Activated effector memory CD4-positive, alpha-beta T cell treated with Interleukin-2 at 50 U/mL for 16 hours (primary cell): Measurements from ENCODE around the gene MAVS.
A peak's percentile ranks its signal among the peaks of the same experiment; 100 is the strongest.
"Not testable (repeated sequence)": the region's sequence is repeated elsewhere in the genome, so short reads cannot be mapped to it uniquely, and the experiment has no call there.

ENCODE experiments used
- DNase-seq: peaks from one replicate; pipeline ENCODE4 v3.0.0-alpha.2; 2020

The MAVS gene

GRCh38 chr20:3889489-3890397, 43.1 kb downstream of the MAVS start:
- no peak for DNase-seq

DNA sequence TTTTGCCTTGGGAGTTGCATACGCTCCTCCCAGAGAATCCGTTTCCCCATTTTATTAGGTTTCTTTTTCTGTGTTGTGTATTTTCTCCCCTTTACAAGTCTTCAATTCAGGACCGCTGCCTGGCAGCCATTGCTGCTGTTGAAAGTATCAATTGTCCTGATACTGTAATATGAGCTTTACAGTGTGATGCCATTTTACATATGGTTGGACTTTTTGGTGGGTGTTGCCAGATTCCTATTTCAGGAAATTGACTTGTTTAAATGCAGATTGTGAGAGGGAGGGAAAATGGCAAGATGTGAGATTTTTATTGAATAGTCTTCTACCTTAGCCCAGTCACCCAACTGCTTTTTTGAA, 43.7 kb downstream of the MAVS start:
- no peak for DNase-seq

DNA sequence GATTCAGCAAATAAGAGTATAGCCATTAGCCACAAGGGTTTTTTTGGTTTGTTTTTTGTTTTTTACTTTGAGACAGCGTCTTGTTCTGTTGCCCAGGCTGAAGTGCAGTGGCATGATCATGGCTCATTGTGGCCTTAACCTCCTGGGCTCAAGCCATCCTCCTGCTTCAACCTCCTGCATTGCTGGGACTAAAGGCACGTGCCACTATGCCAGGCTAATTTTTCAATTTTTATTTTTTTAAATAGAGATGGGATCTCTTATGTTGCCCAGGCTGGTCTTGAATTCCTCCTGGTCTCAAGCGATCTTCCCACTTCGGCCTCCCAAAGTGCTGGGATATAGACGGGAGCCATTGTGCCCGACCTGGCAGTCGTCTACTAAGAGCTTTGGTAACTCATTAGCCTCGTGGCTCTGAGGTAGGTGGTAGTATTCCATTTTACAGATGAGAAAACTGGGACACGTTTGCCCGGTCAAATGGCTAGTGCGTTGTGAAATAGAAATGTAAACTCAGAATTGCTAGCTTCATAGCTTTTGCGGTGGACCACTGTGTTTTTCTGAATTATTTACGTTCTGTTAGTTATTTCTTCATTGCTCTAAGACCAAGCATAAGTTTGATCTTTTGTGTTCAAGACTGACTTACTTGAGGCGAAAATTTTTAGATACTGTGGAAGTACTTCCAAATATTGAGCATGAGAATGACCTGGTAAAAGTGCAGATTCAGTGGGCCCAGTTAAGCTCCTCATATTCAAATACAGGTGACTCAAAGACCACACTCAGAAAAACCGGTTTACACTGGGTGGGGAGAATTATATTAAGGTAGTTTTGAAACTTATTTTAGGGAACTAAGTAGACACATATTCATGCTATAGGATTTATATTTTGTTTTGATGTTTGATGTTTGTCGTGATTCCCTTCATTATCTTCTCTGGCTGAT, 44.6 kb downstream of the MAVS start:
- DNase-seq = no peak

DNA sequence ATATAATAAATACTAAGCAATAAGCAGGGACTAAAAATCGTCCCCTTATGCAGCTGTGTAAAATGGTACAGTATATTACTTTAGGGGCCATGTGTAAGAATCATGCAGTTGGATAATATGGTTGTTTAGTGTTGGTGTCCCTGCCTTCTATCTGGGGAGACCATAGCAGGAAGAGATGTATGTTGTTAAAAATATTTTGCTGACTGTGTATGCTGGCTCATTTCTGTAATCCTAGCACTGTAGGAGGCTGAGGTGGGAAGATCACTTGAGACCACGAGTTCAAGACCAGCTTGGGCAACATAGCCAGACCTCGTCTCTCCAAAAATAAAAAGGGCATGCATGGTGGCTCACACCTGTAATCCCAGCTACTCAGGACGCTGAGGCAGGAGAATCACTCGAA, 48.2 kb downstream of the MAVS start:
- no peak for DNase-seq

- no peak for DNase-seq
Observed at GRCh38 chr20:3896302-3896701, 49.7 kb downstream of the MAVS start.

DNA sequence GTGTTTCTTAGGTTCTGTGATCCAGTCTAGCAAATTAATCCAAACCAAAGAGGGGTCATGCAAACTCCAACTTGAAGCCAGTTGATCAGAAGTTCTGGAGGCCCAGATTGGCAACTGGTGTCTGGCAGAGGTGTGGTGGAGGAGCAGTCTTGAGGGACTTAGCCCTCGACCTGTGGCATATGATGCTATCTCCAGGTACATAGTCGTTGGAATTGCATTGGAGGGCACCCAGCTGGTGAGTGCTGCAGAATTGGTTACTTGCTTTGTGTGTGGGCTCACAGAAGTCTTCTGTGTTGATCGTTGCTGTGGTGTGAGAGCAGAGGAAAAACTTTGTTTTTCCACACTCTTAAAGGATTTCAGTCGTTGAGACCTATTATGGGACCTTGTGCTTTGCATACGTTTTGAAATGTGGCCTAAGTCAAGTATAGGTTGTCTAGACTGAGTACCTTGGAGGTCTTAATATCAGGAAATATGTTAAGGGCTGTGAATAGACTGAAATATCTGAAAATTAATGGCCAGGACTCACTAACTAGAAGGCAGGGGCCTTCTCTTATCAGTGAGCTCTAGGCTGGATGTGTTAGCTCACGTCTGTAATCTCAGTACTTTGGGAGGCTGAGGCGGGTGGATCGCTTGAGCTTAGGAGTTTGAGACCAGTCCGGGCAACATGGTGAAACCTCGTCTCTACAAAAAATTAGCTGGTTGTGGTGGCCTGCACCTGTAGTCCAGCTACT, 50.4 kb downstream of the MAVS start:
- no peak for DNase-seq

- not testable (repeated sequence) for DNase-seq
Observed at GRCh38 chr20:3898181-3898580, 51.5 kb downstream of the MAVS start.

- DNase-seq = no peak
Observed at GRCh38 chr20:3898639-3899038, 52.0 kb downstream of the MAVS start.

DNA sequence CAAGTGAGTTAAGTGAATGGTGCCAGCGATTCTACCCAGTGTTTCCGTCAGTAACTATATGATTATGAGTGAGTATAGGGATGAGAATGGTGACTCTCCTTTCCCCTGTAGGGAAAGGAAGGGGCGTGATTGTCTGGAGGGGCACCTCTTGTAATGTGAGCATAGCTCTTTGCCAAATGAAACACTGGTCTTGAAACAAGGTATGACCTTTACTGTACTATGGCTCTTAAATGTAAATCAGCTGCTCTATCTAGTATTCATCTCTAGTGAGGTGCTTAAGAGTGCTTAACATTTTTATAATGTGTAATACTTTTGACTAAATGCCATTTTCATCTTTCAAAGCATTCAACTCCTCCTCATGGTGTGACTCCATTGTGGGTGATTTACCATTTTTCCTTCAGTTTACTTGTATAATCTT, 53.6 kb downstream of the MAVS start:
- no peak for DNase-seq

DNA sequence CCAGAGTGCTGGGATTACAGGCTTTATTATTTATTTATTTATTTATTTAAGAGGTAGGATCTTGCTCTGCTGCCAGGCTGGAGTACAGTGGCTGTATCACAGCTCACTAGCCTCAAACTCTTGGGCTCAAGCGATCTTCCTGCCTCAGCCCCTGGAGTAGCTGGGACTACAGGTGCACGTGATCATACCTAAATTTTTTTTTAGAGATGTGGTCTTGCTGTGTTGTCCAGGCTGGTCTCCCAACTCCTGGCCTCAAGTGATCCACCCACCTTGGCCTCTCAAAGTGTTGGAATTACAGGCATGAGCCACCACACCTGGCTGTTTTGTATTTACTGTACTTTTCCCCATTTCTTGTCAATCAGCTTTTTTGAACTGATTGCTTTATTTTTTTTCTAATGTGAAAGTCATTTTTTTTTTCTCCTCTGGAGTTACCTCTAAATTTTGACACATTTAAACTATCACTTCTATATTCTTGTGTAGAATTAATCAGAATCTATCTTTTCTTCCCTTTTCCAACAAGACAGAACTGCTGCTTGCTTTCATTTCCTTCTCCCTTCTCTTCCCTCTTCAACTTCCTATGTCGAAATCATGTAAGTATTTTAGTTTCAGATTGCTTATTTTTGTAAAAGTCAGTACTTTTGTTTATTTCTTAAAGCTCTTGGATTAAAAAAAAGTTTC, 54.5 kb downstream of the MAVS start:
- DNase-seq = no peak

DNA sequence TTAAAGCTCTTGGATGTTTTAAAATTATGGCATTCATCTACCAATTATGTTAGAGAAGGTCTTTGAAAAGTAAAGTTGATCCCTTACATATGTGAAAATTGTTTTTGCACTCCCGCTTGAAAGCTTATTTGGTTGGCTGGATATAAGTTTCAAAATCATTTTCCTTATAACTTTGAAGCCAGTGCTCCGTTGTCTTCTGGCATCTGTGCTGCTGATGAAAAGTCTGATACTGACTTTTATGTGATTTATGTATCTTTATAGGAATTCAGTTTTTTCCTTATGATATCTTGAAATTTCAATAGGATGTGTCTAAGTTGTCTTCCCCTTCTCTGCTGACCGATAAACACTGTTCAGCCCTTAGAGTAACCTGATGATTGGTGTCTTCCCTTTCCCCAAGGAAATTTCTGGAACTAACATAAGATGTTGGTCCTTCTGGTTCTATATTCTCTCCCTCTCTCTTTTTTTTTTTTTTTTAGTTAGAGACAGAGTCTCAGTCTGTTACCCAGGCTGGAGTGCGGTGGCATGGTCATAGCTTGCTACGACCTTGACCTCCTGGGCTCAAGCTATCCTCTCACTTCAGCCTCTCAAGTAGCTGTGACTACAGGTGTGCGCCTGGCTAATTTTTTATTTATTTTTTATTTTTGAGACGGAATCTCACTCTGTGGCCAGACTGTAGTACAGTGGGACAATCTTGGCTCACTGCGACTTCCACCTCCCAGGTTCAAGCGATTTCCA, 55.2 kb downstream of the MAVS start:
- DNase-seq = no peak

- DNase-seq = no peak
Observed at GRCh38 chr20:3902446-3902845, 55.8 kb downstream of the MAVS start.

- no peak for DNase-seq
Observed at GRCh38 chr20:3904224-3904623, 57.6 kb downstream of the MAVS start.

DNA sequence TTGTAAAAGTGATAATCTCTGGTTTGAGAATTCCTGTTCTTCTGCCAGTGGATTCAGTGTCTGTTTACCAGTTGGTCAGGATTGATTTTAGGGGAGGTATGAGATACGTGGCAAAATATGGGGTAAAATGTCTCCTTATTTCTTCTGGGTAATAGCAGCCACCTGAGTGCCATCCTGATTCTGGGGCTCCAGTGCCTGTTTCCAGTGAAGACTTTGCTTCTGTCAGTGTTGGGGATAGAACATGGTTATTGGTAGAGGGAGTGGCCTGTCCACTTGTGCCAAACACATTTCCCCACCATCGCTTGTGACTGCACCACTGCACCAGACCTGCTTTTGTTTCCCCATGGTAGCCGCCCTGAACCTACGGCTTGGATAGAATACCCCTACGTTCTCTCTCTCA, 58.2 kb downstream of the MAVS start:
- no peak for DNase-seq

DNA sequence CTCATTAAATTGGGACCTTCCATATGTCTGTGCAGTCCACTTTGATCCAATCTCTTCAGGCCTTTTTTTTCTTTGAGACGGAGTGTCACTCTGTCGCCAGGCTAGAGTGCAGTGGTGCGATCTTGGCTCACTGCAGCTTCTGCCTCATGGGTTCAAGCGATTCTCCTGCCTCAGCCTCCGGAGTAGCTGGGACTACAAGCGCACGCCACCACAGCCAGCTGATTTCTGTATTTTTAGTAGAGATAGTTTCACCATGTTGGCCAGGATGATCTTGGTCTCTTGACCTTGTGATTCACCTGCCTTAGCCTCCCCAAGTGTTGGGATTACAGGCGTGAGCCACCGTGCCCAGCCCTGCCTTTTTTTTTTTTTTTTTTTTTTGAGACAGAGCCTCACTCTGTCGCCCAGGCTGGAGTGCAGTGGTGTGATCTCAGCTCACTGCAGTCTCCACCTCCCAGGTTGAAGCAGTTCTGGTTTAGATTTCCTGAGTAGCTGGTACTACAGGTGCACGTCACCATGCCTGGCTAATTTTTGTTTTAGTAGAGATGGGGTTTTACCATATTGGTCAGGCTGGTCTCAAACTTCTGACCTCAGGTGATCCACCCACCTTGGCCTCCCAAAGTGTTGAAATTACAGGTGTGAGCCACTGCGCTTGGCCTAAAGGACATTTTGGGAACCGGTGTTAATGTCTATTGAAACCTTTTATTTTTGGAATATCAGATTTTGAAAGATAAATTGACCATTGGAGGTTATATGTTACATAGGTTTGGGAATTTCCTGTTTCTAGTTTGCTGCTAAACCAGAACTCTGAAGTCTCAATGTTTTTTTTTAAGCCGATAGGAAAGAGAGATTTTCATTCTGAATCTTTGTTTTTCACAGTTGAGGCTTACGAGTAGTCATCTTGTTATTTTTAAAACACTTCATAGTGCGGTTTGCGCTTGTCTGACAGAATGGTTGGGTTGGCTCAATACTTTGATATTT, 60.4 kb downstream of the MAVS start:
- peak; percentile 33 for DNase-seq

DNA sequence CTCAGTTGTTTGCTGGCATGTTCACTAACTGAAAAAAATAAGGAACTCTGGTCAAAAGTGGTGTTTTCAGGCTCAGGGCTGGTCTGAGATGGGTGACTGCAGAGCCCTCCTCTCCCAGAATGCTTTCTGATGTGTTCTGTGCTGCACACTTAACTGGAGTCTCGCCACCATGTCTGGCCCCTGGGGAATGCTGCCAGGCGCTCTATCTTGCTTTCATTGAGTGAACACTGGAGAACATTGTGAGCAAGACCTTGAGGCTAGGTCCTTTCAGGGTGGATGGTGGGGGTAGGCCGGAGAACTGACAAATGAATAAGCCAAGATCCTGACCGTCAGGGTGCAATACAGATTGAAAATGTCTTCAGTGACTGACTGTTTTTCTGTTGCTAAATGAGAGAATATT, 62.0 kb downstream of the MAVS start:
- no peak for DNase-seq

GRCh38 chr20:3909952-3910366, 63.3 kb downstream of the MAVS start:
- no peak for DNase-seq

DNA sequence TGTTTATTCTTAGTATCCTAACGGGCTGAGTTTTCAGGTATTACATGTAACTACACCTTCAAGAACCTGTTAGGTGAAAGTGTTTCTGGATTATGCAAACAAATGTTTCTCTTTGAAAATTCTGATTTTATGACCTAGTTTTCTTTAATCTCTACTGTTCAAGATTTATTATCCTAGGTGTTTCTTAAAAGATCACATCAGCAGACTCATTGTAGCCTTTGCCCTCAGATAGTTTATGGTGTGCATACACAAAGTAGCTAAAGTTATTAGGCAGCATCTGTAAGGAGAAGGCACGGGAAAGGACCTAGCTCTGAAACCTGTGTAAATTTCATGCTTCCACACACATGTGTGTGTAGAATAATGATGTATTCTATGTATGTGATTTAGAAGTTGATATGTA, 64.2 kb downstream of the MAVS start:
- DNase-seq = no peak

- no peak for DNase-seq
Observed at GRCh38 chr20:3911956-3912355, 65.3 kb downstream of the MAVS start.

- no peak for DNase-seq
Observed at GRCh38 chr20:3914446-3914845, 67.8 kb downstream of the MAVS start.

DNA sequence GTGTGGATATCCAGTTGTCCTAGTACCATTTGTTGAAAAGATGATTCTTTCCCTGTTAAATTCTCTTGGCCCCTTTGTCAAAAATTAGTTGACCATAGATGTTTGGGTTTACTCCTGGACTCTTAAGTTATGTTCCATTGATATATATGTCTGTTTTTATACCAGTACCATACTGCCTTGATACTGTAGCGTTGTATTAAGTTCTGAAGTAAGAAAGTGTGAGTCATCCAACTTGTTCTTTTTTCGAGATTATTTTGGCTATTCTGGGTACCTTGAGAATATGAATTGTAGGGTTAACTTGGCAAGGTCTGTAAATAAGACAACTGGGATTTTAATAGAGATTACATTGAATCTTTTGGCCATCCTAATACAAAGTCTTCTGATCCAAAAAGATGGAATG, 69.1 kb downstream of the MAVS start:
- no peak for DNase-seq
